ENCODE measurements around the gene ANKS6.

ANKS6 gene

GRCh38 chr9:98767196-98767595 is 29.2 kb downstream of the ANKS6 start:
- no peak for TF ChIP-seq SIN3A (IDR thresholded peaks at IDR 0.05; ENCODE audit: borderline replicate concordance, insufficient read depth, low read length)
- no peak for TF ChIP-seq FOXP2 (optimal IDR thresholded peaks at IDR 0.05; ENCODE audit: borderline replicate concordance, extremely low read depth, extremely low read length, insufficient read depth)
- no peak for TF ChIP-seq TAF1 (IDR thresholded peaks at IDR 0.05; ENCODE audit: borderline replicate concordance, insufficient read depth, low read length)
- no peak for TF ChIP-seq REST (IDR thresholded peaks at IDR 0.05; ENCODE audit: insufficient read depth in 1 of 2, low read depth in 2 of 2, low read length in 2 of 2)
- no peak for TF ChIP-seq POLR2AphosphoS5 (IDR thresholded peaks at IDR 0.05; ENCODE audit: low read depth, low read length)

- TF ChIP-seq POLR2AphosphoS5 (IDR thresholded peaks at IDR 0.05; ENCODE audit: low read depth, low read length) (no peak), REST (IDR thresholded peaks at IDR 0.05; ENCODE audit: insufficient read depth in 1 of 2, low read depth in 2 of 2, low read length in 2 of 2) (no peak), TAF1 (IDR thresholded peaks at IDR 0.05; ENCODE audit: borderline replicate concordance, insufficient read depth, low read length) (no peak), SIN3A (IDR thresholded peaks at IDR 0.05; ENCODE audit: borderline replicate concordance, insufficient read depth, low read length) (no peak), FOXP2 (optimal IDR thresholded peaks at IDR 0.05; ENCODE audit: borderline replicate concordance, extremely low read depth, extremely low read length, insufficient read depth) (no peak)
Measured at GRCh38 chr9:98766586-98766985, 29.8 kb downstream of the ANKS6 start.

GRCh38 chr9:98765256-98765655 is 31.1 kb downstream of the ANKS6 start:
- TF ChIP-seq FOXP2 (optimal IDR thresholded peaks at IDR 0.05; ENCODE audit: borderline replicate concordance, extremely low read depth, extremely low read length, insufficient read depth) (no peak), REST (IDR thresholded peaks at IDR 0.05; ENCODE audit: insufficient read depth in 1 of 2, low read depth in 2 of 2, low read length in 2 of 2) (no peak), POLR2AphosphoS5 (IDR thresholded peaks at IDR 0.05; ENCODE audit: low read depth, low read length) (no peak), TAF1 (IDR thresholded peaks at IDR 0.05; ENCODE audit: borderline replicate concordance, insufficient read depth, low read length) (no peak), SIN3A (IDR thresholded peaks at IDR 0.05; ENCODE audit: borderline replicate concordance, insufficient read depth, low read length) (no peak)

GRCh38 chr9:98763986-98764745 is 32.2 kb downstream of the ANKS6 start:
- TF ChIP-seq REST (IDR thresholded peaks at IDR 0.05; ENCODE audit: insufficient read depth in 1 of 2, low read depth in 2 of 2, low read length in 2 of 2), result no peak
- no peak for TF ChIP-seq FOXP2 (optimal IDR thresholded peaks at IDR 0.05; ENCODE audit: borderline replicate concordance, extremely low read depth, extremely low read length, insufficient read depth)
- no peak for TF ChIP-seq POLR2AphosphoS5 (IDR thresholded peaks at IDR 0.05; ENCODE audit: low read depth, low read length)
- no peak for TF ChIP-seq TAF1 (IDR thresholded peaks at IDR 0.05; ENCODE audit: borderline replicate concordance, insufficient read depth, low read length)
- TF ChIP-seq SIN3A (IDR thresholded peaks at IDR 0.05; ENCODE audit: borderline replicate concordance, insufficient read depth, low read length), result no peak
